Amygdala (tissue), 56 donors: ENCODE data around the gene SELL.
"Not testable (repeated sequence)": the region's sequence is repeated elsewhere in the genome, so short reads cannot be mapped to it uniquely, and the experiment has no call there.

Source experiments
- DNase-seq, 56 donors: peaks; one replicate each; lab custom pipeline; 2025; lab: John Stamatoyannopoulos, UW

The SELL gene

GRCh38 chr1:169707912-169708604, 3.4 kb downstream of the SELL start:
- no peak for DNase-seq

GRCh38 chr1:169704797-169705196, 6.6 kb downstream of the SELL start:
- no peak for DNase-seq

GRCh38 chr1:169701261-169702005, 10.0 kb downstream of the SELL start:
- no peak for DNase-seq

- no peak for DNase-seq
Observed at GRCh38 chr1:169699707-169700106, 11.7 kb downstream of the SELL start.

- no peak for DNase-seq
Observed at GRCh38 chr1:169698976-169699375, 12.4 kb downstream of the SELL start.

- no peak for DNase-seq
Observed at GRCh38 chr1:169697755-169698154, 13.7 kb downstream of the SELL start.

GRCh38 chr1:169696273-169697100, 14.9 kb downstream of the SELL start:
- no peak for DNase-seq

GRCh38 chr1:169694304-169695075, 16.9 kb downstream of the SELL start:
- DNase-seq, result peak in 1 of 56 donors; percentile 0

- DNase-seq, result no peak
Observed at GRCh38 chr1:169692756-169693460, 18.5 kb downstream of the SELL start.

GRCh38 chr1:169690489-169690888, 20.9 kb downstream of the SELL start:
- no peak for DNase-seq

GRCh38 chr1:169689395-169689794, 22.0 kb downstream of the SELL start:
- no peak for DNase-seq

- DNase-seq, result not testable (repeated sequence)
Observed at GRCh38 chr1:169688377-169688776, 23.0 kb downstream of the SELL start.

- DNase-seq, result no peak
Observed at GRCh38 chr1:169683661-169684060, 27.8 kb downstream of the SELL start.

- DNase-seq, result not testable (repeated sequence)
Observed at GRCh38 chr1:169683168-169683567, 28.3 kb downstream of the SELL start.

GRCh38 chr1:169682071-169682470, 29.3 kb downstream of the SELL start:
- DNase-seq, result no peak

- no peak for DNase-seq
Observed at GRCh38 chr1:169681140-169681539, 30.3 kb downstream of the SELL start.

- DNase-seq, result no peak
Observed at GRCh38 chr1:169680377-169681019, 30.9 kb downstream of the SELL start.

GRCh38 chr1:169679692-169680091, 31.7 kb downstream of the SELL start:
- DNase-seq, result no peak

GRCh38 chr1:169676001-169676400, 35.4 kb downstream of the SELL start:
- DNase-seq, result no peak
